Kidney (tissue), 14 donors: ENCODE measurements around the gene FKBP11. TPM values are rescaled to one million over a fixed set of nuclear protein-coding genes. Genes with fewer than 3 reads are reported as not detected.

Experiments
- DNase-seq, 5 donors: peaks; one replicate each; pipeline ENCODE4 v3.0.0-alpha.2; 2013 to 2020
- FAIRE-seq: peaks from 2 replicates; lab custom pipeline; 2012; peaks lifted over from hg19 to GRCh38; lab: Jason Lieb, UNC
- H3K27ac ChIP-seq, 2 donors: one replicate each; pipeline ENCODE4 v1.7.0; 2013; ENCODE audit warnings: low read depth in 2 of 2, low read length in 2 of 2, inconsistent platforms in 1 of 2
- H3K27me3 ChIP-seq: one replicate; pipeline ENCODE4 v1.7.1; 2013; ENCODE audit warnings: low read length, inconsistent platforms; ENCODE audit not compliant: control insufficient read depth, insufficient read depth
- H3K36me3 ChIP-seq, 3 donors: one replicate each; pipeline versions ENCODE4 v1.7.0 to v1.7.1; 2013; ENCODE audit warnings: low read length in 3 of 3, control low read depth in 1 of 3, inconsistent platforms in 1 of 3; ENCODE audit not compliant: insufficient read depth in 3 of 3, control insufficient read depth in 2 of 3
- H3K4me1 ChIP-seq, 3 donors: one replicate each; pipeline versions ENCODE4 v1.7.0 to v1.7.1; 2013; ENCODE audit warnings: low read length in 3 of 3, inconsistent platforms in 1 of 3, low read depth in 1 of 3; ENCODE audit not compliant: control insufficient read depth in 2 of 3, insufficient read depth in 2 of 3
- H3K4me3 ChIP-seq, 3 donors: one replicate each; pipeline versions ENCODE4 v1.7.0 to v1.8.1; 2013; ENCODE audit warnings: low read length in 3 of 3, control low read depth in 1 of 3, inconsistent platforms in 1 of 3
- H3K9ac ChIP-seq, 3 donors: one replicate each; pipeline versions ENCODE4 v1.7.0 to v1.7.1; 2013; ENCODE audit warnings: low read length in 3 of 3, control low read depth in 1 of 3, inconsistent platforms in 1 of 3
- H3K9me3 ChIP-seq, 3 donors: one replicate each; pipeline versions ENCODE4 v1.7.0 to v1.7.1; 2013; ENCODE audit warnings: low read length in 3 of 3, control low read depth in 1 of 3, inconsistent platforms in 1 of 3; ENCODE audit not compliant: control insufficient read depth in 2 of 3, insufficient read depth in 1 of 3
- CTCF ChIP-seq: IDR thresholded peaks from 3 replicates; pipeline ENCODE4 v1.5.1; 2012; ENCODE audit warnings: mild to moderate bottlenecking, moderate library complexity, borderline replicate concordance; ENCODE audit not compliant: insufficient read depth; ENCODE audit errors: extremely low read depth
- intact Hi-C: fragments of 100-400 bp; cut with DNase I; formaldehyde crosslinking; loops from one replicate; pipeline ENCODE4 v1.11.1; 2022
- polyA plus RNA-seq: library from polyadenylated mRNA; stranded (reverse); fragments of 350-450 nt; fragmentation: Illumina TruSeq; extraction: RNeasy Lipid Tissue Mini Kit (QIAGEN cat#74804); gene quantifications from one replicate; pipeline ENCODE4 v1.2.3, GENCODE V29; 2014; ENCODE audit warnings: low read depth, low replicate concordance; ENCODE audit not compliant: insufficient read depth
- total RNA-seq: library from RNA; stranded (reverse); fragmentation: NEBNext Ultra II Directional; extraction: Animal tissue kit (Norgen Biotek cat#: 25700); gene quantifications from one replicate; pipeline ENCODE4 v1.2.1, GENCODE V29; 2021
- donor health status: control.
- donor health status: control.
- donor health status: control.
- donor health status: control.
- donor health status: control.
- donor health status: DM: yes; HTN: yes; CAD: no.
- donor health status: Normal renal cell carcinoma (clear cell type).

Gene FKBP11
- total and polyA plus RNA-seq, 2 donors from 2014 or later: 20.1 to 35.3 TPM

GRCh38 chr12:48968467-48968866 is 43.2 kb upstream of the FKBP11 start:
- H3K36me3 ChIP-seq: no peaks in the 10 kb centered on the region
- FAIRE-seq: no peak
- intact Hi-C loops: no loop called here
- peaks cover 32% of the 10 kb centered on the region for H3K27me3 ChIP-seq
- DNase-seq: no peak
- no peak overlapping the region for H3K4me3 ChIP-seq
- H3K9me3 ChIP-seq: no peaks in the 10 kb centered on the region
- H3K27ac ChIP-seq: no peak overlapping the region
- H3K9ac ChIP-seq: no peak overlapping the region
- no peak for TF ChIP-seq CTCF
- peaks cover 0 to 10% (median 2%) of the 10 kb centered on the region in 3 donors for H3K4me1 ChIP-seq

DNA sequence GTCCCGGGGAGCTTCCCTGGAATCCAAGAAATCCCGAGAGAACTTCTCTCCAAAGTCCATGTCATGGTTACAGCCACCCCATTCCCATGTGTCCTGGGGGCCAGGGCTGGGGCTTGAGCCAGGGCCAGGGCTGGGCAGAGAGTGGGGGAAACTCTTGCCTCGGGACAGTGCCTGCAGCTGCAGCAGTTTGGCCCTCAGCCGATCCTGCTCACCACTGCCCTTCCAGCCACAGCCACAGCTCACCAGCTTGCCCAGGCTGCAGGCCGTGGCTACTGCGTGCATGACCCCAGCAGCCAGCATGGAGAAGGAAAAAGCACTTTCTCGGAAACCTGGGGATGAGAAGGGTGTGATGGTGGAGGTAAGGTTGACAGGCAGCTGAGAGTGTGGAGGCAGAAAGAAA is 42.7 kb upstream of the FKBP11 start:
- Histone ChIP-seq H3K27me3 (peaks cover 28% of the 10 kb centered on the region), H3K4me1 (peaks cover 0 to 10% (median 2%) of the 10 kb centered on the region in 3 donors), H3K9me3 (no peaks in the 10 kb centered on the region), H3K9ac (no peak overlapping the region), H3K4me3 (no peak overlapping the region), H3K27ac (no peak overlapping the region), H3K36me3 (no peaks in the 10 kb centered on the region)
- FAIRE-seq: no peak
- intact Hi-C loops: no loop called here
- TF ChIP-seq CTCF: no peak
- no peak for DNase-seq

DNA sequence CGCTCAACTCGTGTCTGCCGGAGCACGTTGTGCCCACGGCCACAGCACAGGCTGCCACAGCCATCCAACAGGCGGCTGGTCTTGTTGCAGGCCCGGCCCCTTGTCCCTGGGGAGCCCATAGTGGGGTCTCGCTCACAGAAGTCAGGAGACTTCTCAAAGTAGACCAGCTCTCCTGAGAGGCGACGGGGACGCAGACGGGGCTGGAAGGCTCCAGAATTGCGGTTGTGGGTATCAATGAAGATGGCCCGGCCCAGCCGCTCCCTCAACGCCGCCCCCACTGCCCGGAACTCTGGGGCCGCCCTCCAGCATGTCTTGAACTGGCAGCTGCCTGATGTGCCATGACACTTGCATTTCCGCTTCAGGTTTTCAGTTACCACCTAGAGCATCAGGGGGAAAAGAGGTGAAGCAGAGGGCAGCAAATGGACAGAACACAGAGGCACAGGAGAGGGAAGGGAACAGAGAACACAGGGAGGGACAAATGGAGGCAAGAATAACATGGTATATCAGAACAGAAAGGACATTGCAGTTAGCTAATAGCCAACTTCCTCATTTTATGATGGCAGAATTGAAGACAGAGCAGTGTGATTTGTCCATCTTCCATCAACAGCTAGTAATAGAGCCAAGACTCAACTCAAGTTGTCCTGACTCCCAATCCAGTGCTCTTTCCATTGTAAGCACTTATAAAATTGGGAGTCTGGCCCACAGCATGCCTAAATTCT is 41.0 kb upstream of the FKBP11 start:
- Histone ChIP-seq H3K27ac (no peak overlapping the region), H3K4me3 (no peak overlapping the region), H3K9me3 (no peaks in the 10 kb centered on the region), H3K27me3 (peaks cover 16% of the 10 kb centered on the region), H3K36me3 (no peaks in the 10 kb centered on the region), H3K4me1 (peaks cover 0 to 9% (median 2%) of the 10 kb centered on the region in 3 donors), H3K9ac (no peak overlapping the region)
- intact Hi-C loops: no loop called here
- peak in 2 of 5 donors; percentile 41 to 47 for DNase-seq
- no peak for FAIRE-seq
- no peak for TF ChIP-seq CTCF
